GM18499 (cell line): ENCODE measurements around the gene NUDT3.
"Not testable (repeated sequence)": the region's sequence is repeated elsewhere in the genome, so short reads cannot be mapped to it uniquely, and the experiment has no call there.

Source experiments
- ATAC-seq: cut with Tn5 transposase; IDR thresholded peaks from one replicate; pipeline ENCODE4 v1.9.1; 2021; ENCODE audit warnings: moderate number of reproducible peaks; ENCODE audit not compliant: insufficient read depth, unreplicated experiment

The NUDT3 gene

GRCh38 chr6:34325633-34326032, 66.8 kb downstream of the NUDT3 start:
- no peak for ATAC-seq

- ATAC-seq: no peak
Measured at GRCh38 chr6:34324738-34325444, 67.6 kb downstream of the NUDT3 start.

GRCh38 chr6:34324221-34324620, 68.2 kb downstream of the NUDT3 start:
- not testable (repeated sequence) for ATAC-seq

- ATAC-seq: no peak
Measured at GRCh38 chr6:34323300-34323699, 69.2 kb downstream of the NUDT3 start.

- no peak for ATAC-seq
Measured at GRCh38 chr6:34322732-34323131, 69.7 kb downstream of the NUDT3 start.

DNA sequence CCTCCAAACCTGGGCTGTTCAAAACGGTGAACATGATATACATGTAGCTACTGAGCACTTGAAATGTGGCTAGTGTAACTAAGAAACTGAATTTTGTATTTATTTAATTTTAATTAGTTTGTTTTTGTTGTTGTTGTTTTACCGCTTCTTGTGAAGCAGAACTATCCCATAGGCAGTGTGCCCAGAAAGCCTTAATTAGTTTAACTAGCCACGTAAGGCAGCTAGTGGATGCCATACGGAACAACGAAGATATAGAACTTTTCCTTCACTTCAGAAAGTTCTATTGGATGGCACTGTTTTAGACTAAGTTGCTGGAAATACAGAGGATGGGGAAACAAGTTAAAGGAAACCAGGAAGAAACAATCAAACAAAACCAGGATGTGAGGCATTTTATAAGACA, 70.6 kb downstream of the NUDT3 start:
- ATAC-seq: no peak

DNA sequence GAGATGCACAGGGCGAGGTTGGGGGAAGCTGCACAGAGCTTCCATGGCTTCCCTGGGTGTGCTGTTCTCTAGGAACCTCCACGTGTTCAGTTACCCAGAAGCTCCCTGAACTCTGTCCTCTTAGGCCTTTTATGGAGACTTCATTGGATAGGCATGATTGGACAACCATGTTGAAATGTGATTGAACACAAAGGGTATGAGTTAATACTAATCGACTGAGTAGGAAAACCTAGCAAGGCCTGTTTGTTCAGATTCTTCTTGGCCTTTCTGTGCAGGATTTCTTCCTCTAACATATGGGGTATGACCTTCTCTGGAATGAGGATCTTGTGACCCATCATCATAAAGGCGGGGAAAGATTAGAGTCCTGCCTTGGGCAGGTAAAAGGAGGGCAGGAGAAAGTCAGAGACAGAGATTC, 73.0 kb downstream of the NUDT3 start:
- ATAC-seq: no peak

GRCh38 chr6:34318499-34319470, 73.7 kb downstream of the NUDT3 start:
- ATAC-seq: no peak

DNA sequence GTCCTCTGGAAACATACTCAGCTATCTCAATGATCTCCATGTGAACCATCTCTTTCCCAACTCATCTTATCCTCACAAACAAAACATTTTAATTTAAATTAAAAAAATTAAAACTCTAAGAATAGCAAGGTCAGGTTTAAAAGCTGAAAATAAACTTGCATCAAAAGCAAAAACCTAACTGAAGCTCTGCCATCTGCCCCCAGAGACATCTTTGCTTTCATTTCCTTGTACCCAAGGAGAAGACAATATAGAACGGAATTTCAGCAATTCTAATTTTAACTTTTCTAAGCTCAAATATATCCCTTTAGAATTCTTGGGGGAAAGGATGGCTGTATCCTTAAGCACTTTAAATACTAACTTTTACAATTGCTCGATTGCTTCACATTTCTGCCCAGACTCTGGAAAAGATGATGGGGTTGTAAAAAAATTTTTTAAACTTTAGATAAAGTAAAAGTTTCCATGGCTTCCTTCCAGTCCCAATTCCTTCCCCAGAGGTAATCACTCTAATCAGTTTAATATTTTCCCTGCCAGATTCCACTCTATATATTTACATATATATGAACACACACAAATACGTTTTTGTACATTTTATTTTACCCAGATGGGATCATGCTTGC, 74.5 kb downstream of the NUDT3 start:
- no peak for ATAC-seq

- ATAC-seq: no peak
Measured at GRCh38 chr6:34317172-34317477, 75.3 kb downstream of the NUDT3 start.

- ATAC-seq: no peak
Measured at GRCh38 chr6:34316431-34317171, 75.9 kb downstream of the NUDT3 start.

GRCh38 chr6:34315780-34316179, 76.7 kb downstream of the NUDT3 start:
- ATAC-seq: no peak

DNA sequence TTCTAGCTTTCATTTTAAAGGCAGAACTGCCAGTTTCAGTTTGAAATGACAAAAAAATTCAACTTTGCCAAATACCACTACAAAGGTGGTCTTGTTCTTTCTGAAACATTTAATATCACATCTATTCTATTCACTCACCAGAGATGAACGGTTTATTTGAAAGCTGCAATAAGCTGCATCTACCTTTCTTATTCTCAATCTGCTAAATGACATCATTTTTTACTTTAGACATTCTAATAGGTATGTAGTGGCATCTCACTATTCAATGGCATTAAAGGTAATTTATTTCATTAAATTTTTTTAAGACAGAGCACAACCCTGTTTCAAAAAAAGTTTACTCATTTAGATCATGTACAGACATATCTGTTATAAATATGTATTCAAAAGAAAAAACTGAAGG, 77.2 kb downstream of the NUDT3 start:
- no peak for ATAC-seq

- no peak for ATAC-seq
Measured at GRCh38 chr6:34312259-34312658, 80.2 kb downstream of the NUDT3 start.

DNA sequence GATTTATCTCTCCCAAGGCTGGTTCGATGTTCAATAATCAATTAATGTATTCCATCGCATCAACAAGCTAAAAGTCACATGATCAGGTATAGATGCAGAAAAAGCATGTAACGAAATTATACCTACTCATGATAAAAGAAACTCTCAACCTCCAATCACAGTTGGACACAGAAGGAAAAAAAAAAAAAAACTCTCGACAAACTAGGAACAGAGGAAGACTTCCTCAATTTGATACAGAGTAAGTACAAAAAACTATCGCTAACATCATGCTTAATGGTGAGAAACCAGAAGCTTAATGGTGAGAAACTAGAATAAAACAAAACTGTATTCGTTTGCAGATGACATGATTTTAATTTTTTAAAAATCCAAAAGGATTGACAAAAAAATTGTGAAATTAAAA, 81.7 kb downstream of the NUDT3 start:
- ATAC-seq: no peak

- ATAC-seq: no peak
Measured at GRCh38 chr6:34308483-34308882, 84.0 kb downstream of the NUDT3 start.

GRCh38 chr6:34305982-34306708, 86.3 kb downstream of the NUDT3 start:
- ATAC-seq: no peak

DNA sequence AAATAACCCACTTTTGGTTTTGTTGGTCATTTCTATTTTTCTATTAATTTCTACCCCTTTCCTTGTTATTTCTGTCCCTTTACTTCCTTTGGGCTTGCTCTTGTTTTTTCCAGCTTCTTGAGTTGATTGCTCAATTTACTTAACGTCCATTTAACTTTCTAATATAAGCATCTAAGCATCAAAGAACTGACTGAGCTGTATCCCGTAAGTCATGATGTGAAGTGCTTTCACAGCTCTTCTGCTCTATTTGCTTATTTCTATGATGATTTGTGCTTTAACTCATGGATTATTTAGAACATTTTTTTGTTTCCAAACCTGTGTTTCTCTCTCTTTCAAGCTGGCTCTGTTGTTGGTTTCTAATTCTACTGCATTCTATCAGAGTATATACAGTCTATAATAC, 87.0 kb downstream of the NUDT3 start:
- no peak for ATAC-seq

DNA sequence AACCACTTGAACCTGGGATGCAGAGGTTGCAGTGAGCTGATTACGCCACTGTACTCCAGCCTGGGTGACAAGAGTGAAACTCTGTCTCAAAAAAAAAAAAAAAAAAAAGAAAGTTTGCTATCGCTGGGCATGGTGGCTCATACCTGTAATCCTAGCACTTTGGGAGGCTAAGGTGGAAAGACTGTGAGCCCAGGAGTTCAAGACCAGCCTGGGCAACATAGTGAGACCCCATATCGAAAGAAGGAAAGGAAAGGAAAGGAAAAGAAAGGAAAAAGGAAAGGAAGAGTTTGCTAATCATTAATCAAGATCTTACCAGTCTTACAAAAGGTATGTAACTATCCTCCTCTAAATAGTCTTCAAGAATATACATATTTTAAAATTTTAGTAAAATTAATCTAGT, 88.3 kb downstream of the NUDT3 start:
- ATAC-seq: no peak

DNA sequence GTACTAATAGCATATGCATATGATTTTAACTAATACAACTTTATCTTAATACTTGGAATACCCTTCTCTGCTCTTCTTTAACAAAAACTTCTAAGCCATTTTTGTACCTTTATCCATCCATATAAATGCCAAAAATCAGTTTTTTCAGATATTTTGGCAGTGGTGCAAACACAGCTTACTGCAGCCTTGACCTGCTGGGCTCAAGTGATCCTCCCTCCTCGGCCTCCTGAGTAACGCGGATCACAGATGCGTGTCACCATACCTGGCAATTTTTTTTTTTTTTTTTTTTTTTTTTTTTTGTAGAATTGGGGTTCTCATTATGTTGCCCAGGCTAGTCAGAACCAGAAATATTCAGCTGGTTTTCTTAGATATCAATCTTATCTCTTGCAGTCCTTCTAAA, 89.5 kb downstream of the NUDT3 start:
- no peak for ATAC-seq
